Measurements from ENCODE around the gene ENPP7.

GRCh38 chr17:79748295-79749099, 17.8 kb downstream of the ENPP7 start:
- no peak for TF ChIP-seq RAD21 (IDR thresholded peaks at IDR 0.05; ENCODE audit: low read depth)
- no peak for TF ChIP-seq POLR2A (IDR thresholded peaks at IDR 0.05; ENCODE audit: borderline replicate concordance, extremely low read depth, insufficient read depth, insufficient read length)
- TF ChIP-seq CTCF (IDR thresholded peaks at IDR 0.05 in 2 of 3, conservative IDR thresholded peaks at IDR 0.05 in 1 of 3; ENCODE audit: borderline replicate concordance in 1 of 3, insufficient read depth in 1 of 3, low read depth in 2 of 3, low read length in 2 of 3) = no peak
- TF ChIP-seq, protein P1, sequence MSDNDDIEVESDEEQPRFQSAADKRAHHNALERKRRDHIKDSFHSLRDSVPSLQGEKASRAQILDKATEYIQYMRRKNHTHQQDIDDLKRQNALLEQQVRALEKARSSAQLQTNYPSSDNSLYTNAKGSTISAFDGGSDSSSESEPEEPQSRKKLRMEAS (IDR thresholded peaks at IDR 0.05) = no peak
